Astrocyte of the spinal cord (primary cell): Measurements from ENCODE around the gene MAB21L2.
A peak's percentile ranks its signal among the peaks of the same experiment; 100 is the strongest.
"Not testable (repeated sequence)": the region's sequence is repeated elsewhere in the genome, so short reads cannot be mapped to it uniquely, and the experiment has no call there.

Experiments used
- DNase-seq: peaks from one replicate; pipeline ENCODE4 v3.0.0; 2011; ENCODE audit warnings: low read depth, low spot score
- H3K4me3 ChIP-seq: 2 replicates; pipeline ENCODE4 v1.5.1; 2011; ENCODE audit warnings: low read depth, mild to moderate bottlenecking, low read length, moderate library complexity
- in situ Hi-C: cut with HindIII; loops from 2 replicates; pipeline ENCODE4 v1.10.0; 2017; ENCODE audit warnings: low sequenced_read_pairs
- TF ChIP-seq, protein P1 (sequence below): IDR thresholded peaks from 2 replicates; pipeline ENCODE4 v1.5.1; 2012; ENCODE audit warnings: low read depth, mild to moderate bottlenecking, low read length, inconsistent platforms

MAB21L2 gene

DNA sequence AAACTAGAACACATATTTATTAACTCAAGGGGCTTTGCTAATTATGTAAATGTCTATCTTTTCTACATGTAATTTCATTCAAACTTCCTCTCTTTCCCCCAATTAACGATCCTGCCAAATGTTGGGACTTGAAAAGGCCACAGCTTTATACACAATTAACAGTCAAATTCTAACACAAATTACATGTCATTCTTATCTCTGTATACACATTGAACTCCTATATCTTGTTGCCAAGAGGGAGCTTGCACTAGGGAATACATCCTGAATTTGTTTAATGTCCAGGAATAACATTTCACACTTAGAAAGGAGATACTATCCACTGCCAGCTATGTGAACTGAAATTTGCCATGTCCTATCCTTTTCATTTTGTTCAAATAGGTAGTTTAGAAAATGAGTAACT lies 38.9 kb upstream of the MAB21L2 start:
- in situ Hi-C loops: no loop called here
- H3K4me3 ChIP-seq: no peak overlapping the region
- TF ChIP-seq, protein P1, sequence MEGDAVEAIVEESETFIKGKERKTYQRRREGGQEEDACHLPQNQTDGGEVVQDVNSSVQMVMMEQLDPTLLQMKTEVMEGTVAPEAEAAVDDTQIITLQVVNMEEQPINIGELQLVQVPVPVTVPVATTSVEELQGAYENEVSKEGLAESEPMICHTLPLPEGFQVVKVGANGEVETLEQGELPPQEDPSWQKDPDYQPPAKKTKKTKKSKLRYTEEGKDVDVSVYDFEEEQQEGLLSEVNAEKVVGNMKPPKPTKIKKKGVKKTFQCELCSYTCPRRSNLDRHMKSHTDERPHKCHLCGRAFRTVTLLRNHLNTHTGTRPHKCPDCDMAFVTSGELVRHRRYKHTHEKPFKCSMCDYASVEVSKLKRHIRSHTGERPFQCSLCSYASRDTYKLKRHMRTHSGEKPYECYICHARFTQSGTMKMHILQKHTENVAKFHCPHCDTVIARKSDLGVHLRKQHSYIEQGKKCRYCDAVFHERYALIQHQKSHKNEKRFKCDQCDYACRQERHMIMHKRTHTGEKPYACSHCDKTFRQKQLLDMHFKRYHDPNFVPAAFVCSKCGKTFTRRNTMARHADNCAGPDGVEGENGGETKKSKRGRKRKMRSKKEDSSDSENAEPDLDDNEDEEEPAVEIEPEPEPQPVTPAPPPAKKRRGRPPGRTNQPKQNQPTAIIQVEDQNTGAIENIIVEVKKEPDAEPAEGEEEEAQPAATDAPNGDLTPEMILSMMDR: no peak
- DNase-seq: no peak

- no peak for DNase-seq
- TF ChIP-seq, protein P1: no peak
- no peak overlapping the region for H3K4me3 ChIP-seq
- in situ Hi-C loops: no loop called here
Observed at GRCh38 chr4:150546286-150546685, 35.7 kb upstream of the MAB21L2 start.

DNA sequence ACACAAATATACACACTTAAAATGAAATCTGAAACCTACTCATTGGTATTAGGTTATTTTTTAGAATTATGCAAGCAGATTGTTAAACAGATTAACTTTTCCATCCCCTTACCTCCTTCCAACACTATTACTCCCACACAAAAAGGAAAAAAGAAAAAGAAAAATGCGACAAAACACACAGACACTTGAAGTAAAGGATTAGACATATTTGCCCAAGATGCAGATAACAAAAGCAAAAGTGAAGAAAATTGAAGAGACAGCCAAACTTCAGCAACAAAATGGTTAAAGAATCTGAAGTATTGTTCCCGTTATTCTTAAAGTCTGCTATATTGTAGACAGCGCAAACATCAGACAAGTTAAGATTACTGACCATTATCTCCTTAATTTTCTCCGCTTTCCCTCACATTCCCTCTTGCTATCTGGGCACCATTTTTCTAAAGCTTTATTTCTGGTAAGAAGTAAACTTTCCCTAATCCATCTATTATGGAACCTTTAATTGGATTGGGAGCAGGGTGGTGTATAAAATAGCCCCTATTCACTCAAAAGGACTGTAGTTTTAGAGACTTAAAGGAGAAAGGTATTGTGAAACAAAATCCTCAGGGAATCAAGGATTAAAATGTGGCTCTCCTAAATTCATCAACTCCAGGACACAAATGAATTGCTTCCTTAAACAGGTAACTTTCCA lies 34.7 kb upstream of the MAB21L2 start:
- H3K4me3 ChIP-seq: no peak overlapping the region
- in situ Hi-C loops: no loop called here
- TF ChIP-seq, protein P1: no peak

DNA sequence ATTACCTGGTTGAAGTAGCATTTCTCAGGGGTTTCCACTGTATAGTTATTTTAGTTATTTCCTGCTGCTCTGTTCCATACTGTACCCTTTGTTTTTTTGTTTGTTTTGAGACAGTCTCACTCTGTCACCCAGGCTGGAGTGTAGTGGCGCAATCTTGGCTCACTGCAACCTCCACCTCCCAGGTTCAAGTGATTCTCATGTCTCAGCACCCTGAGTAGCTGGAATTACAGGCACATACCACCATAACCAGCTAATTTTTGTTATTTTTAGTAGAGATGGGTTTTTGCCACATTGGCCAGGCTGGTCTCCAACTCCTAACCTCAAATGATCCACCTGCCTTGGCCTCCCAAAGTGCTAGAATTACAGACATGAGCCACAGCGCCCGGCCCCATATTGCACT lies 24.1 kb upstream of the MAB21L2 start:
- in situ Hi-C loops, H3K4me3 ChIP-seq: not testable (repeated sequence)
- peak; percentile 54 for DNase-seq

More for the DNA sequence above, 34.7 kb upstream of the MAB21L2 start:
- no peak for DNase-seq

GRCh38 chr4:150561143-150561737 lies 20.7 kb upstream of the MAB21L2 start:
- in situ Hi-C loops: no loop called here
- DNase-seq: no peak
- TF ChIP-seq, protein P1: no peak
- no peak overlapping the region for H3K4me3 ChIP-seq

DNA sequence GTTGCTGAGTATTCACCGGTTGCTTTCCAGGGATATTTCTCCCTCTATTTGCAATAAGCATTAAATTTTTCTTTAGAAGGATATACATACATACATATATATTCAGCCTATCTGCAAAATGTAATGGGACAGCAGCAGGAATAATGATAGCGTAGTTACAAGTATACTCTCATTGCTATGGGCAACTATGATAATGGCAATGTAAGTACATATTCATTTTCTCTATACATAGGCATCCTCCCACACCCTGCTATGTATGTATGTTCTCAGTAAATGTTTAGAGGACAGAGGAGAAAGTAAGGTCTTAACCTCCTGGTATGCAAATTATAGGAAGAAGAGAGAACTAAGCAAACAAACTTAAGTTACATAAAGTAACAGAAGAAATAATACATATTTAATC lies 19.7 kb upstream of the MAB21L2 start:
- DNase-seq: no peak
- no peak overlapping the region for H3K4me3 ChIP-seq
- TF ChIP-seq, protein P1: no peak
- in situ Hi-C loops: no loop called here

DNA sequence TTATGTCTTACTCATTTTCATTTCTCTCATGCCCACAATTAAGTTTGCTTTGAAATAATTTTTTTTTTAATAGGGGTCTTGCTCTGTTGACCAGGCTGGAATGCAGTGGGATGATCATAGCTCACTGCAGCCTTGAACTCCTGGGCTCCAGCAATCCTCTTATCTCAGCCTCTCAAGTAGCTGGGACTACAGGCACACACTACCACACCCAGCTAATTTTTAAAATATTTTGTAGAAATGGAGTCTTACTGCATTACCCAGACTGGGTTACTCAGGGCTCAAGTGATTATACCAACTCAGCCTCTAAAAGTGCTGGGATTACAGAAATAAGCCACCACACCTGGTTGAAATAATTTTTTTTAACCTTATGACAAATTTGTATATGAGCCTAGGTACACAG lies 19.2 kb upstream of the MAB21L2 start:
- TF ChIP-seq, protein P1: no peak
- DNase-seq: no peak
- H3K4me3 ChIP-seq: no peak overlapping the region
- in situ Hi-C loops: no loop called here

DNA sequence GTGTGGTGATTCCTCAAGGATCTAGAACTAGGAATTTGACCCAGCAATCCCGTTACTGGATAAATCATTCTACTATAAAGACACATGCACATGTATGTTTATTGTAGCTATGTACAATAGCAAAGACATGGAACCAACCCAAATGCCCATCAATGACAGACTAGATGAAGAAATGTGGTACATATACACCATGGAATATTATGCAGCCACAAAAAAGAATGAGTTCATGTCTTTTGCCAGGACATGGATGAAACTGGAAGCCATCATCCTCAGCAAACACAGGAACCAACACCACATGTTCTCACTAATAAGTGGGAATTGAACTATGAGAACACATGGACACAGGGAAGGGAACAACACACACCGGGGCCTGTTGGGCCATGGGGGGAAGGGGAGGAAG lies 17.0 kb upstream of the MAB21L2 start:
- in situ Hi-C loops, DNase-seq, H3K4me3 ChIP-seq: not testable (repeated sequence)
